PC-3 (cell line): ENCODE measurements around the gene ANGPTL2.

Source experiments
- EZH2 ChIP-seq: fragments of 300-600 bp; sonication (generic); IDR thresholded peaks from one replicate; pipeline ENCODE4 v1.6.1; 2017; ENCODE audit warnings: antibody characterized with exemption, mild to moderate bottlenecking, low read length; ENCODE audit not compliant: unreplicated experiment
- EZH2phosphoT487 ChIP-seq: fragments of 300-600 bp; sonication (generic); IDR thresholded peaks from 2 replicates; pipeline ENCODE4 v1.6.1; 2018; ENCODE audit warnings: mild to moderate bottlenecking, antibody characterized with exemption, low read length, borderline replicate concordance
- TF ChIP-seq, protein P1 (sequence below): fragments of 300-600 bp; sonication (generic); conservative IDR thresholded peaks from 2 replicates; pipeline ENCODE4 v1.5.1; 2017; ENCODE audit warnings: antibody characterized with exemption, low read depth, mild to moderate bottlenecking, low read length

DNA sequence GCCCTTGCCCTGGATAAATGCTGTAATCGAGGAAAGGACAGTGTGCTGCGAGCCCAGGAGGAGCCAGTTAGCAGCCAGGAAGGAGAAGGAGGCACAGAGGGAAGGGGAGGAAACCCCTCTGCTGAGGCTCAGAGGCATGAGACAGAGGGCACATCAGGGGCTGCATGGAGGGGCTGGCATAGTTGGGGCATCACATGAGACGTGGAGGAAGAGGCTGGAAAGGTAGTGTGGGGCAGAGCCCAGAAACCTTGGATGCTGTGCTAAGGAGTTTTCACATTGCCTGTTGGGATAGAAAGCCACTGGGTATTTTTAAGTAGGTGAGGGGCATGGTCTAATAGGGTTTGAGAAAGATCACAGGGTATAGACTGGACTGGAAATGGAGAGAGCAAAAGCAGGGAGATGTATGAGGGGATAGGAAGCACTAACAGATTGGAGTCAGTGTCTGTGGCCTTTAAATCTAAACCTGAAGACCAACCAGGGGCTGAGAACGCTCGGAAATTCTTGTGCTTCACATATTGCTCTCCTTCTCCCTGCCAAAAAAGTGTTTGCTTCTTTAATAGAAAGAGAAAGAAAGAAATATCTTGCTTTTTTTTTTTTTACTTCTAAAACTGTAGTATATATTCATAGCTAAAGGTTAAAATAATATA is 33.0 kb upstream of the ANGPTL2 start:
- TF ChIP-seq, protein P1, sequence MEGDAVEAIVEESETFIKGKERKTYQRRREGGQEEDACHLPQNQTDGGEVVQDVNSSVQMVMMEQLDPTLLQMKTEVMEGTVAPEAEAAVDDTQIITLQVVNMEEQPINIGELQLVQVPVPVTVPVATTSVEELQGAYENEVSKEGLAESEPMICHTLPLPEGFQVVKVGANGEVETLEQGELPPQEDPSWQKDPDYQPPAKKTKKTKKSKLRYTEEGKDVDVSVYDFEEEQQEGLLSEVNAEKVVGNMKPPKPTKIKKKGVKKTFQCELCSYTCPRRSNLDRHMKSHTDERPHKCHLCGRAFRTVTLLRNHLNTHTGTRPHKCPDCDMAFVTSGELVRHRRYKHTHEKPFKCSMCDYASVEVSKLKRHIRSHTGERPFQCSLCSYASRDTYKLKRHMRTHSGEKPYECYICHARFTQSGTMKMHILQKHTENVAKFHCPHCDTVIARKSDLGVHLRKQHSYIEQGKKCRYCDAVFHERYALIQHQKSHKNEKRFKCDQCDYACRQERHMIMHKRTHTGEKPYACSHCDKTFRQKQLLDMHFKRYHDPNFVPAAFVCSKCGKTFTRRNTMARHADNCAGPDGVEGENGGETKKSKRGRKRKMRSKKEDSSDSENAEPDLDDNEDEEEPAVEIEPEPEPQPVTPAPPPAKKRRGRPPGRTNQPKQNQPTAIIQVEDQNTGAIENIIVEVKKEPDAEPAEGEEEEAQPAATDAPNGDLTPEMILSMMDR, result no peak
- no peak for TF ChIP-seq EZH2
- TF ChIP-seq EZH2phosphoT487, result no peak
